OCI-LY1 (cell line): ENCODE data around the gene LYL1.

Experiments
- H2AFZ ChIP-seq: fragments of 200-600 bp; sonication (generic), shearing (Covaris generic); 2 replicates; pipeline ENCODE4 v1.6.0; 2014; ENCODE audit warnings: antibody characterized with exemption, mild to moderate bottlenecking, low read length
- H3F3A ChIP-seq: fragments of 200-600 bp; sonication (generic), shearing (Covaris generic); 2 replicates; pipeline ENCODE4 v1.6.0; 2014; ENCODE audit warnings: mild to moderate bottlenecking, antibody characterized with exemption, low read length, moderate library complexity; ENCODE audit not compliant: insufficient read depth
- H3K27ac ChIP-seq: fragments of 200-600 bp; sonication (generic); 2 replicates; pipeline ENCODE4 v1.5.1; 2014; ENCODE audit warnings: low read length, mixed run types, mild to moderate bottlenecking, low read depth; ENCODE audit not compliant: poor library complexity, severe bottlenecking
- H3K27me3 ChIP-seq: fragments of 200-600 bp; sonication (generic); 2 replicates; pipeline ENCODE4 v1.6.0; 2014; ENCODE audit warnings: antibody characterized with exemption, mild to moderate bottlenecking, low read length, moderate library complexity; ENCODE audit not compliant: insufficient read depth
- H3K36me3 ChIP-seq: fragments of 200-600 bp; sonication (generic); 2 replicates; pipeline ENCODE4 v1.6.1; 2014; ENCODE audit warnings: mild to moderate bottlenecking, antibody characterized with exemption, low read length, moderate library complexity, mixed read lengths; ENCODE audit not compliant: insufficient read depth
- H3K4me1 ChIP-seq: fragments of 200-600 bp; sonication (generic); 2 replicates; pipeline ENCODE4 v1.5.1; 2014; ENCODE audit warnings: mild to moderate bottlenecking, low read length, moderate library complexity; ENCODE audit not compliant: insufficient read depth, severe bottlenecking
- H3K4me2 ChIP-seq: fragments of 200-600 bp; sonication (generic), shearing (Covaris generic); 2 replicates; pipeline ENCODE4 v1.6.1; 2014; ENCODE audit warnings: low read length
- H3K4me3 ChIP-seq: fragments of 200-600 bp; sonication (generic); 2 replicates; pipeline ENCODE4 v1.5.1; 2014; ENCODE audit warnings: low read length, low read depth, mild to moderate bottlenecking, mixed read lengths; ENCODE audit not compliant: poor library complexity, severe bottlenecking
- H3K79me2 ChIP-seq: fragments of 200-600 bp; shearing (Covaris generic); 2 replicates; pipeline ENCODE4 v1.6.1; 2016; ENCODE audit warnings: mixed run types, low read length, mixed read lengths; ENCODE audit not compliant: insufficient read depth
- H3K9ac ChIP-seq: fragments of 200-600 bp; sonication (generic), shearing (Covaris generic); 2 replicates; pipeline ENCODE4 v1.6.1; 2014; ENCODE audit warnings: mild to moderate bottlenecking, low read length, mixed read lengths
- H3K9me2 ChIP-seq: fragments of 200-600 bp; sonication (generic), shearing (Covaris generic); 2 replicates; pipeline ENCODE4 v1.6.1; 2014; ENCODE audit warnings: low read depth, mild to moderate bottlenecking, low read length, mixed read lengths
- H3K9me3 ChIP-seq: fragments of 200-600 bp; shearing (Covaris generic); 2 replicates; pipeline ENCODE4 v1.6.1; 2014; ENCODE audit warnings: low read length, mixed read lengths
- H4K20me1 ChIP-seq: fragments of 200-600 bp; sonication (generic), shearing (Covaris generic); 2 replicates; pipeline ENCODE4 v1.6.0; 2016; ENCODE audit warnings: mild to moderate bottlenecking, low read length; ENCODE audit not compliant: insufficient read depth
- EZH2 ChIP-seq: fragments of 200-600 bp; sonication (generic), shearing (Covaris generic); IDR thresholded peaks from 2 replicates; pipeline ENCODE4 v1.8.0; 2017; ENCODE audit warnings: borderline replicate concordance, mixed run types, mild to moderate bottlenecking, antibody characterized with exemption, low read length, moderate library complexity, mixed read lengths
- TF ChIP-seq, protein P1 (sequence below): fragments of 200-600 bp; sonication (generic), shearing (Covaris generic); IDR thresholded peaks from 2 replicates; pipeline ENCODE4 v1.5.1; 2017; ENCODE audit warnings: mild to moderate bottlenecking, antibody characterized with exemption, low read length, moderate library complexity, mixed read lengths

Gene LYL1

DNA sequence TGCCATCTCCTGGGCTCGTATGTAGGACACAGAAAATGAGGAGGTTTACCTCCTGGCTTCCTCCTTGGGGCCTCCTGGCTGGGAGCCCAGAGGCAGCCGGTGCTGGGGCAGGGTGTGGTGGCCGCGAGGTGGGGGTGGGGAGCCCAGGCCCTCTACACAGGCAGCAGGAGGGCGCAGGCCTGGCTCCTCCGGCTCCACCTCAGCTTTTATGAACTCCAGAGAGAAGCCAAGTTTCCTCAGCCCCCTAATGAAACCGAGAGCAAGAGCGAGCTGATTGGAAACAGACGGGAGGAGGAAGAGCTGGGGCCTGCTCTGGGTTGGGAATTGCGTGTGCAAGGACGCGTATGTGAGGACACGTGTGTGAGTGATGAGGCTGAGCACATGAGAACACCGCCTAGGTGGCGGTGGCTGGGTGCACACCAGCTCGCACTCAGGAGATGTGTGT is 23.1 kb downstream of the LYL1 start:
- H3K36me3 ChIP-seq: no peaks in the 10 kb centered on the region
- H3F3A ChIP-seq: no peaks in the 10 kb centered on the region
- H3K79me2 ChIP-seq: no peaks in the 10 kb centered on the region
- no peak overlapping the region for H3K27ac ChIP-seq
- H2AFZ ChIP-seq: no peak overlapping the region
- no peaks in the 10 kb centered on the region for H4K20me1 ChIP-seq
- H3K4me3 ChIP-seq: no peak overlapping the region
- H3K9me2 ChIP-seq: no peaks in the 10 kb centered on the region
- no peak overlapping the region for H3K9ac ChIP-seq
- H3K27me3 ChIP-seq: peaks cover 26% of the 10 kb centered on the region; the same call in 1 of the 2 replicates
- no peaks in the 10 kb centered on the region for H3K4me1 ChIP-seq
- no peak overlapping the region for H3K4me2 ChIP-seq
- H3K9me3 ChIP-seq: no peaks in the 10 kb centered on the region
- TF ChIP-seq, protein P1, sequence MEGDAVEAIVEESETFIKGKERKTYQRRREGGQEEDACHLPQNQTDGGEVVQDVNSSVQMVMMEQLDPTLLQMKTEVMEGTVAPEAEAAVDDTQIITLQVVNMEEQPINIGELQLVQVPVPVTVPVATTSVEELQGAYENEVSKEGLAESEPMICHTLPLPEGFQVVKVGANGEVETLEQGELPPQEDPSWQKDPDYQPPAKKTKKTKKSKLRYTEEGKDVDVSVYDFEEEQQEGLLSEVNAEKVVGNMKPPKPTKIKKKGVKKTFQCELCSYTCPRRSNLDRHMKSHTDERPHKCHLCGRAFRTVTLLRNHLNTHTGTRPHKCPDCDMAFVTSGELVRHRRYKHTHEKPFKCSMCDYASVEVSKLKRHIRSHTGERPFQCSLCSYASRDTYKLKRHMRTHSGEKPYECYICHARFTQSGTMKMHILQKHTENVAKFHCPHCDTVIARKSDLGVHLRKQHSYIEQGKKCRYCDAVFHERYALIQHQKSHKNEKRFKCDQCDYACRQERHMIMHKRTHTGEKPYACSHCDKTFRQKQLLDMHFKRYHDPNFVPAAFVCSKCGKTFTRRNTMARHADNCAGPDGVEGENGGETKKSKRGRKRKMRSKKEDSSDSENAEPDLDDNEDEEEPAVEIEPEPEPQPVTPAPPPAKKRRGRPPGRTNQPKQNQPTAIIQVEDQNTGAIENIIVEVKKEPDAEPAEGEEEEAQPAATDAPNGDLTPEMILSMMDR: no peak
- TF ChIP-seq EZH2: no peak

DNA sequence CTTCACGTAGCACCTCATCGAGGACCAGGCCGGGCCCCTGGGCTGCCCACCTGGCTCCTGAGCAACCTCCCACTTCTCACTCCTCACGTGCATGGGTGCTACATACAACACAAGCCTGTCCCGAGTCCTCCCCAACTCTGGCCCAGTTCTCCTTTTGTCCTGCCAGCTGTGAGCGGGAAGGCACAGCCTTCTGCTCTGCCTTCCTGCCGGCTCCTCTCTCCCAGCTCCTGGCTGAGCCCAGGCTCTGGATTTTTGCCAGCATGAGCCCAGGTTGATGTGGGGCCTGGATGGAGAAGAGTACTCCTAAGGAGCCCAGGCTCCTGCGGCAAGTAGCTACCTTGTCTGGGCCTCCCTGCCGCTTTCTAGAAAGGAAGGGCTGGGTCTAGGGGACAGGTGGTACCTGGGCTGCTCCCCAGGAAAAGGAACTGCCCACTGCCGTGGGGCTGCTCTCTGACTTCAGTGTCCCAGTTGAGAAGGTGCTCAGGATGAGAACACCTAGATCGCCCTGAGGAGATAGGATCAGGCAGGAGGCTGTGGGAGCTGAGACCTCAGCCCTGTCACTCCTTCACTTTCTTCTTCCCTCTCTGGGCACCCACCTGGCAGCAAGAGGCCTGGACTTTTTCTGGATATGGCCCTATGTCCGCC is 23.6 kb downstream of the LYL1 start:
- Histone ChIP-seq H3K79me2 (no peaks in the 10 kb centered on the region), H3K9me2 (no peaks in the 10 kb centered on the region), H3K4me1 (no peaks in the 10 kb centered on the region), H3F3A (no peaks in the 10 kb centered on the region), H3K36me3 (no peaks in the 10 kb centered on the region), H3K9me3 (no peaks in the 10 kb centered on the region), H2AFZ (no peak overlapping the region), H4K20me1 (no peaks in the 10 kb centered on the region), H3K4me3 (no peak overlapping the region), H3K27ac (no peak overlapping the region), H3K9ac (no peak overlapping the region), H3K27me3 (peaks cover 25% of the 10 kb centered on the region; the same call in 1 of the 2 replicates), H3K4me2 (no peak overlapping the region)
- TF ChIP-seq, protein P1: no peak
- no peak for TF ChIP-seq EZH2

DNA sequence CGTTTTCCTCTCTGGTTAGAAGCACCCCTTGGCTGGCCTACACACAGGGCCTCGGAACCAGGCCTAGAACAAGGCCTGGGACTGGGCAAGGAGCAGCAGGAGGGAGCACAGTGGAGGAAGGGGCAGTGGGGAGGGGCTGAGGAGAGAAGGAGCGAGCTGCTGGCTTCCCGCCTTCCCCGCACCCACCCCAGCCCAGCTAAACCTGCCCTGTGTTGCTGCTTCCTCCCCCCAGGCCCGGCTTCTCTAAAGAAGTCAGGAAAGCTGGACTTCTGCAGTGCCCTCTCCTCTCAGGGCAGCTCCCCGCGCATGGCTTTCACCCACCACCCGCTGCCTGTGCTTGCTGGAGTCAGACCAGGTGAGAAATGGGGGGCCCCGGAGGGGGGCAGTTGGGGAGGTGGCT is 24.3 kb downstream of the LYL1 start:
- Histone ChIP-seq H4K20me1 (no peaks in the 10 kb centered on the region), H3K9me2 (no peaks in the 10 kb centered on the region), H3K79me2 (no peaks in the 10 kb centered on the region), H3K9me3 (no peaks in the 10 kb centered on the region), H3K36me3 (no peaks in the 10 kb centered on the region), H3K9ac (no peak overlapping the region), H3K4me1 (no peaks in the 10 kb centered on the region), H3K4me3 (no peak overlapping the region), H3K27ac (no peak overlapping the region), H3K4me2 (no peak overlapping the region), H3K27me3 (peaks cover 18% of the 10 kb centered on the region; the same call in 1 of the 2 replicates), H3F3A (no peaks in the 10 kb centered on the region), H2AFZ (no peak overlapping the region)
- TF ChIP-seq EZH2: no peak
- TF ChIP-seq, protein P1: no peak
